ENCODE data around the gene ATP5MC2.
A peak's percentile ranks its signal among the peaks of the same experiment; 100 is the strongest.

The ATP5MC2 gene

DNA sequence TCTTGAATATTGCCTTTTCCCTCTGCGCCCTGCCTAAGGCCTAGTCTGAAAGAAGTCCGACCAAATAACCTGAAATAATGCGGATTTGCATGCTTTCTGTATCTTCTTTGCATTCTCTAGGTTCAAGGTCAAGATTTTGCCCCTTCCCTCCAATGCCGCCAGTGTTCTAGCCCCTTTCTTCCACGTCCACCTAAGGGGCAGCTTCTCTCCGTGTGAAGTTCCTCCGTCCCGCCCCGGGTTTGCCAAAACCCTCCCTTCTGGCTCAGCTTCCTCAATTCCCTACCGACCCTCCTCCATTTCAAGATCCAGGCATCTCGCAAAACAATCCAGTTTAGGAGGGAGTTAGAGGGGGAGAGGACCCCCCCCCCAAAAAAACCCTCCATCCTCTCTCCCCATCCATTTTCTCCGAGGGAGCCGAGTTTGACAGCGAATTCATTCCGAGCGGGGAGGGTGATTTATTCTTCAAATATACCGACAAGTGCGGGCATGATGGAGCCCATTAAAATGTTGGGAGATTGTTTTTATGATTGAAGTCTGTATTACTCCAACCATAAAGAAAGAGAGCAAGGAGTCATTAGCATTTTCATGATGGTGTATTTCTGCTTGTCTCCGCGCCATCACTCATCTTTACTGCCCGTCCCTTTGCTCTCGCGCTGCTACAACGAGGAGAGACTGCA is 20.9 kb upstream of the ATP5MC2 start:
- Mint-ChIP-seq H3K4me3 (peak overlapping the region; percentile 79), H3K27ac (peak overlapping the region; percentile 11 to 79 (median 12)), H3K36me3 (ENCODE audit: low read depth) (no peaks in the 10 kb centered on the region), H3K27me3 (ENCODE audit: low read depth) (peaks cover 93% of the 10 kb centered on the region), H3K4me1 (peaks cover 59% of the 10 kb centered on the region), H3K9me3 (no peaks in the 10 kb centered on the region)
- TF ChIP-seq, protein P1, sequence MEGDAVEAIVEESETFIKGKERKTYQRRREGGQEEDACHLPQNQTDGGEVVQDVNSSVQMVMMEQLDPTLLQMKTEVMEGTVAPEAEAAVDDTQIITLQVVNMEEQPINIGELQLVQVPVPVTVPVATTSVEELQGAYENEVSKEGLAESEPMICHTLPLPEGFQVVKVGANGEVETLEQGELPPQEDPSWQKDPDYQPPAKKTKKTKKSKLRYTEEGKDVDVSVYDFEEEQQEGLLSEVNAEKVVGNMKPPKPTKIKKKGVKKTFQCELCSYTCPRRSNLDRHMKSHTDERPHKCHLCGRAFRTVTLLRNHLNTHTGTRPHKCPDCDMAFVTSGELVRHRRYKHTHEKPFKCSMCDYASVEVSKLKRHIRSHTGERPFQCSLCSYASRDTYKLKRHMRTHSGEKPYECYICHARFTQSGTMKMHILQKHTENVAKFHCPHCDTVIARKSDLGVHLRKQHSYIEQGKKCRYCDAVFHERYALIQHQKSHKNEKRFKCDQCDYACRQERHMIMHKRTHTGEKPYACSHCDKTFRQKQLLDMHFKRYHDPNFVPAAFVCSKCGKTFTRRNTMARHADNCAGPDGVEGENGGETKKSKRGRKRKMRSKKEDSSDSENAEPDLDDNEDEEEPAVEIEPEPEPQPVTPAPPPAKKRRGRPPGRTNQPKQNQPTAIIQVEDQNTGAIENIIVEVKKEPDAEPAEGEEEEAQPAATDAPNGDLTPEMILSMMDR (IDR thresholded peaks at IDR 0.05; ENCODE audit: unreplicated experiment in 3 of 3): no peak

DNA sequence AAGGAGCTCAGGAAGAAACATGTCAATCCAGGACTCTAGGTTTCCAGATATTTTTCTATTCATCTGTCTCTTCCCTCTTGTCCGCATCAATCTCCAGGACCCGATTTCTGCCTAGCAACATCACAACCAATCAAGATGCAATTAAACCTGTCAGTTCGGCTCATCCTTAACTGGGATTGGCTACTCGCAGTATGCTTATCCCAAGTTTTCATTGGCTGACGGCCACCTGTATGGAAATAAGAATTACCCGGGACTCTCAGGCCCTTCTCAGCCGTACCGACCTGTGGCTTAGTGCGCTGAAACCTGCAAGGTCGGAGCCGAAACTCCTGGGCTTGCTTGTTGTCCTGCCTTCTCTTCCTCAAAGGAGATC is 20.4 kb upstream of the ATP5MC2 start:
- Mint-ChIP-seq H3K4me3 (peak overlapping the region; percentile 79), H3K27me3 (ENCODE audit: low read depth) (peaks cover 91% of the 10 kb centered on the region), H3K9me3 (no peaks in the 10 kb centered on the region), H3K4me1 (peaks cover 56% of the 10 kb centered on the region), H3K36me3 (ENCODE audit: low read depth) (no peaks in the 10 kb centered on the region), H3K27ac (peak overlapping the region; percentile 11 to 79 (median 12))
- TF ChIP-seq, protein P1 (IDR thresholded peaks at IDR 0.05; ENCODE audit: unreplicated experiment in 3 of 3): no peak

DNA sequence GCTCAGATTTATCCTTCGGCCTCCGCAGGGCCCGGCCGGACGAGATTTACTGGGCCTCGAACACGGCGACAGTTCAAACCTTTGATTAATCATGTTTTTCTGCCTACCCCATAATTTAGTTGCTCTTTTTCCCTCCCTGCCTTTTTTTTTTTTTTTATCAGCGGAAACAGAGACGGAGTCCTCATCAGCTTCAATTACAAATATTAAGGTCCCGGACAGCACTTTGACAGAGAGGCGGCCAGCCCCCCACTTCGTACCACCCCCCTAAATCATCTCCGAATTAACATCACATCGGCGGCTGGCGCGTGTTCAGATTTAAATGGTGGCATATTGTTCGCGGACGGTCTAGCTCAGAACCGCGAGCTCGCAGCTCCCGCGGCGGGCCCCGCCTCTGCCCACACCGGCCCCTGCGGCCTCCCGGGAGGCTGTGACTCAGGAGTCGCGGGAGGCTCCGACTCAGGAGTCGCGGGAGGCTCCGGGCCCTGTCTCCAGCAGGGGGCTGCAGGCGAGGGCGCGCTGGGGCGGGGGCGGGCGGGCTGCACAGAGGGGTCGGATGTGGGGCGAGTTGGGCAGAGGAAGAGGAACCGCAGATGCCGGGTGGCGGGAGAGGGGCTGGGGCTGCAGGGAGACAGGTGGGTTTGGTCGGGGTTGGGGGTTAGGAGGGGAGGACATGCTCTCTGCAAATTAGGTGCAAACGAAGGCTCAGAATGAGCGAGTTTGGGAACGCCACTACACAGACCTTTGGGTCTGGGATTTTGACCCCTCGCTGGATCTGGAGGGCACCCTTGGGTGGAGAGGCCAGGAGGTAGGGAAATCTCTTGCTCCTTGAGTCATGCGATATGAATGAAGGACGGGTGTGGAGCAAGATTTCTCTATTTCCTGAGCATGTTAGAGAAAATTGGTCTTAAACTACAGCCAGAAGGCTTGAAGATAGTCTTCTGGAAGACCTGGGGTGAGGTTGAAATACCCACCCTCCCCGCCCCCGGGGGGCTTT is 19.6 kb upstream of the ATP5MC2 start:
- TF ChIP-seq, protein P1 (IDR thresholded peaks at IDR 0.05; ENCODE audit: unreplicated experiment in 3 of 3): peak in 1 of 3 experiments; percentile 10

DNA sequence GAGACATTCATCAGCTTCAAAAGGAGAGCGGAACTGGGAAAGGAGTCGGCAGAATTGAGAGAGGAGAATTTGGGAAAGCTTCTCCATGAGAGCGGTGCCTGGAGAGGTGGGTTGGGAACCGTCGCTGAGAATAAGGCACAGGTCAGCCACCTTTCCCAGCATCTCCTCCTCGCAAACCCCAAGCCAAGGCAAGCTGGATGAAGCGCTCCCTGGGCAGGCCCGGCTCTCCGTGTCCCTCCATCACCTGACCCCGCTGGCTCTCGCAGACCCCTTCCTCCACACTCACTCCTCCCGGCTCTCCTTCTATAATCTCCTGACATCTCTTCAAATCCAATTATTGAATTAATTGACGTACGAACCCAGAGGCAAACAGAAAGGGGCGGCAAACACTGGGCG is 18.9 kb upstream of the ATP5MC2 start:
- no peaks in the 10 kb centered on the region for H3K9me3 Mint-ChIP-seq

More for the DNA sequence above, 19.6 kb upstream of the ATP5MC2 start:
- peak overlapping the region; percentile 64 to 77 (median 69) for H3K4me3 Mint-ChIP-seq
- H3K27ac Mint-ChIP-seq: peak overlapping the region; percentile 11 to 63 (median 48)
- no peaks in the 10 kb centered on the region for H3K9me3 Mint-ChIP-seq
- no peaks in the 10 kb centered on the region for H3K36me3 Mint-ChIP-seq (ENCODE audit: low read depth)
- peaks cover 84% of the 10 kb centered on the region for H3K27me3 Mint-ChIP-seq (ENCODE audit: low read depth)
- peaks cover 53% of the 10 kb centered on the region for H3K4me1 Mint-ChIP-seq

DNA sequence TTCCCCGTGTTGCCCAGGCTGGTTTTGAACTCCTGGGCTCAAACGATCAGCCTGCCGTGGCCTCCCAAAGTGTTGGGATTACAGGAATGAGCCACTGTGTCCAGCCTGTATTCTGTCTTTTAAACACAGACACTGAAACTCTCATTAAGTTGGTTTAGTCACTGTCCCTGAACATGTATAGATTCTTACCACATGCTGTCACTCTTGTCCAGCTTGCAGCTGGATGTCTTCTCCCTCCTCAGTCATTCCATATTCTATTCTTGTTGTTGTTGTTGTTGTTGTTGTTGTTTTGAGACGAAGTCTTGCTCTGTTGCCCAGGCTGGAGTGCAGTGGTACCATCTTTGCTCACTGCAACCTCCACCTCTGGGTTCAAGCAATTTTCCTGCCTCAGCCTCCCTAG is 12.3 kb upstream of the ATP5MC2 start:
- Mint-ChIP-seq H3K4me3 (no peak overlapping the region), H3K9me3 (no peaks in the 10 kb centered on the region), H3K36me3 (ENCODE audit: low read depth) (no peaks in the 10 kb centered on the region), H3K27me3 (ENCODE audit: low read depth) (peaks cover 24% of the 10 kb centered on the region), H3K27ac (peak overlapping the region in 1 of 3 experiments; percentile 62), H3K4me1 (peaks cover 36% of the 10 kb centered on the region)
- TF ChIP-seq, protein P1 (IDR thresholded peaks at IDR 0.05; ENCODE audit: unreplicated experiment in 3 of 3): no peak

More for the DNA sequence above, 18.9 kb upstream of the ATP5MC2 start:
- Mint-ChIP-seq H3K27me3 (ENCODE audit: low read depth) (peaks cover 77% of the 10 kb centered on the region), H3K4me3 (peak overlapping the region; percentile 51 to 77 (median 59)), H3K27ac (peak overlapping the region in 2 of 3 experiments; percentile 48 to 63), H3K36me3 (ENCODE audit: low read depth) (no peaks in the 10 kb centered on the region), H3K4me1 (peaks cover 49% of the 10 kb centered on the region)
- TF ChIP-seq, protein P1 (IDR thresholded peaks at IDR 0.05; ENCODE audit: unreplicated experiment in 3 of 3): no peak
